Amniotic stem cell (primary cell): ENCODE data around the gene ANKRD11.
A peak's percentile ranks its signal among the peaks of the same experiment; 100 is the strongest.
"Not testable (repeated sequence)": the region's sequence is repeated elsewhere in the genome, so short reads cannot be mapped to it uniquely, and the experiment has no call there.

Source experiments
- DNase-seq: peaks from one replicate; lab custom pipeline; 2025; lab: John Stamatoyannopoulos, UW

Gene ANKRD11

GRCh38 chr16:89402962-89403361, 87.4 kb downstream of the ANKRD11 start:
- no peak for DNase-seq

- no peak for DNase-seq
Observed at GRCh38 chr16:89401641-89402445, 88.5 kb downstream of the ANKRD11 start.

GRCh38 chr16:89401205-89401604, 89.2 kb downstream of the ANKRD11 start:
- no peak for DNase-seq

GRCh38 chr16:89400740-89401139, 89.6 kb downstream of the ANKRD11 start:
- no peak for DNase-seq

GRCh38 chr16:89398924-89399323, 91.4 kb downstream of the ANKRD11 start:
- DNase-seq = no peak

GRCh38 chr16:89397331-89397861, 93.0 kb downstream of the ANKRD11 start:
- DNase-seq = no peak

- DNase-seq = no peak
Observed at GRCh38 chr16:89396156-89396555, 94.2 kb downstream of the ANKRD11 start.

- peak; percentile 92 for DNase-seq
Observed at GRCh38 chr16:89395150-89396142, 94.9 kb downstream of the ANKRD11 start.

- DNase-seq = no peak
Observed at GRCh38 chr16:89393738-89394406, 96.5 kb downstream of the ANKRD11 start.

GRCh38 chr16:89392881-89393737, 97.3 kb downstream of the ANKRD11 start:
- no peak for DNase-seq

GRCh38 chr16:89390224-89390583, 100.2 kb downstream of the ANKRD11 start:
- not testable (repeated sequence) for DNase-seq

- DNase-seq = not testable (repeated sequence)
Observed at GRCh38 chr16:89389504-89390223, 100.7 kb downstream of the ANKRD11 start.

GRCh38 chr16:89388536-89388935, 101.8 kb downstream of the ANKRD11 start:
- no peak for DNase-seq

GRCh38 chr16:89386306-89387185, 103.8 kb downstream of the ANKRD11 start:
- no peak for DNase-seq

- DNase-seq = no peak
Observed at GRCh38 chr16:89385712-89386111, 104.6 kb downstream of the ANKRD11 start.

GRCh38 chr16:89384282-89384681, 106.1 kb downstream of the ANKRD11 start:
- no peak for DNase-seq

- no peak for DNase-seq
Observed at GRCh38 chr16:89383095-89384003, 107.0 kb downstream of the ANKRD11 start.

GRCh38 chr16:89382555-89382954, 107.8 kb downstream of the ANKRD11 start:
- not testable (repeated sequence) for DNase-seq
